Activated effector memory CD4-positive, alpha-beta T cell treated with anti-CD3 and anti-CD28 coated beads, Interleukin-2, amount 50 U/mL, for 16 hours (primary cell): Measurements from ENCODE around the gene MTRR.

Experiments used
- DNase-seq: peaks from one replicate; pipeline ENCODE4 v3.0.0-alpha.2; 2020

MTRR gene

GRCh38 chr5:7868773-7869473, at the start of gene MTRR, which contains the start of gene FASTKD3:
MTRR (plus strand) TSS chr5:7869148; CDS start chr5:7870795, 1,647 bp downstream.
FASTKD3 (minus strand) TSS chr5:7869031; CDS start chr5:7868083, 948 bp downstream.
- DNase-seq: peak; percentile 96

- DNase-seq: no peak
Measured at GRCh38 chr5:7822449-7822848, 46.5 kb upstream of the MTRR start.

- DNase-seq: no peak
Measured at GRCh38 chr5:7823594-7823993, 45.4 kb upstream of the MTRR start.

GRCh38 chr5:7824995-7825394, 44.0 kb upstream of the MTRR start:
- no peak for DNase-seq

GRCh38 chr5:7825630-7826029, 43.3 kb upstream of the MTRR start:
- DNase-seq: no peak

GRCh38 chr5:7827610-7828009, 41.3 kb upstream of the MTRR start:
- DNase-seq: no peak

GRCh38 chr5:7828269-7828668, 40.7 kb upstream of the MTRR start:
- no peak for DNase-seq

- DNase-seq: no peak
Measured at GRCh38 chr5:7834982-7835381, 34.0 kb upstream of the MTRR start.

- DNase-seq: no peak
Measured at GRCh38 chr5:7837403-7837802, 31.5 kb upstream of the MTRR start.

- no peak for DNase-seq
Measured at GRCh38 chr5:7842531-7842930, 26.4 kb upstream of the MTRR start.

- no peak for DNase-seq
Measured at GRCh38 chr5:7844901-7845300, 24.0 kb upstream of the MTRR start.

GRCh38 chr5:7845557-7845956, 23.4 kb upstream of the MTRR start:
- no peak for DNase-seq

GRCh38 chr5:7846327-7846726, 22.6 kb upstream of the MTRR start:
- DNase-seq: no peak

GRCh38 chr5:7848296-7848695, 20.7 kb upstream of the MTRR start:
- no peak for DNase-seq

GRCh38 chr5:7849681-7850394, 19.1 kb upstream of the MTRR start:
- peak; percentile 66 for DNase-seq

- DNase-seq: peak; percentile 76
Measured at GRCh38 chr5:7850395-7851239, 18.3 kb upstream of the MTRR start, which contains the start of gene CFAP90. CFAP90 (minus strand) TSS chr5:7851133; CDS start chr5:7851021, 112 bp downstream.

GRCh38 chr5:7851240-7851592, 17.7 kb upstream of the MTRR start:
- DNase-seq: no peak

- no peak for DNase-seq
Measured at GRCh38 chr5:7851617-7852289, 17.2 kb upstream of the MTRR start.

GRCh38 chr5:7852542-7852941, 16.4 kb upstream of the MTRR start:
- DNase-seq: no peak

GRCh38 chr5:7852988-7853387, 16.0 kb upstream of the MTRR start:
- DNase-seq: no peak

GRCh38 chr5:7855611-7856010, 13.3 kb upstream of the MTRR start:
- no peak for DNase-seq

- DNase-seq: peak; percentile 68
Measured at GRCh38 chr5:7856855-7857254, 12.1 kb upstream of the MTRR start.

- DNase-seq: no peak
Measured at GRCh38 chr5:7857361-7857760, 11.6 kb upstream of the MTRR start.
